HEK293T (cell line): ENCODE data around the gene CACNA1F.

ENCODE experiments used
- CTCF ChIA-PET: fragments of 350-600 bp; formaldehyde crosslinking; extraction: SDS; loops from one replicate; lab custom pipeline; 2021; ENCODE audit warnings: antibody characterized with exemption, inconsistent platforms; lab: Yijun Ruan, JAX
- POLR2A ChIA-PET: fragments of 350-600 bp; formaldehyde crosslinking; extraction: SDS; loops from one replicate; lab custom pipeline; 2020; ENCODE audit warnings: antibody characterized with exemption, inconsistent platforms; lab: Yijun Ruan, JAX
- DNase-seq: peaks from one replicate; pipeline ENCODE4 v3.0.0; 2012; ENCODE audit warnings: mixed read lengths; ENCODE audit errors: extremely low spot score
- ARNT ChIP-seq: fragments of 450-650 bp; IDR thresholded peaks from 2 replicates; pipeline ENCODE4 v1.6.1; 2017; ENCODE audit warnings: mild to moderate bottlenecking
- BHLHE40 ChIP-seq: fragments of 450-650 bp; IDR thresholded peaks from 2 replicates; pipeline ENCODE4 v1.6.1; 2016; ENCODE audit warnings: mild to moderate bottlenecking, moderate library complexity, borderline replicate concordance
- CTBP1 ChIP-seq: fragments of 450-650 bp; IDR thresholded peaks from 2 replicates; pipeline ENCODE4 v1.6.1; 2016; ENCODE audit warnings: borderline replicate concordance
- ELF4 ChIP-seq: fragments of 450-650 bp; IDR thresholded peaks from 2 replicates; pipeline ENCODE4 v1.6.1; 2017; ENCODE audit warnings: antibody characterized with exemption
- FOXA1 ChIP-seq: fragments of 450-650 bp; IDR thresholded peaks from 2 replicates; pipeline ENCODE4 v1.6.1; 2016; ENCODE audit warnings: mild to moderate bottlenecking
- FOXK2 ChIP-seq: fragments of 450-650 bp; IDR thresholded peaks from 2 replicates; pipeline ENCODE4 v1.6.1; 2016; ENCODE audit warnings: mild to moderate bottlenecking
- FOXM1 ChIP-seq: fragments of 450-650 bp; IDR thresholded peaks from 2 replicates; pipeline ENCODE4 v1.6.1; 2017; ENCODE audit warnings: mild to moderate bottlenecking, borderline replicate concordance
- HDGF ChIP-seq: fragments of 450-650 bp; IDR thresholded peaks from 2 replicates; pipeline ENCODE4 v1.6.1; 2017; ENCODE audit warnings: antibody characterized with exemption, borderline replicate concordance
- L3MBTL2 ChIP-seq: fragments of 450-650 bp; conservative IDR thresholded peaks from 2 replicates; pipeline ENCODE4 v1.6.1; 2016; ENCODE audit warnings: mild to moderate bottlenecking
- LEF1 ChIP-seq: fragments of 450-650 bp; IDR thresholded peaks from 2 replicates; pipeline ENCODE4 v1.6.1; 2017; ENCODE audit warnings: mild to moderate bottlenecking, borderline replicate concordance
- NFRKB ChIP-seq: fragments of 450-650 bp; IDR thresholded peaks from 2 replicates; pipeline ENCODE4 v1.6.1; 2016; ENCODE audit warnings: mild to moderate bottlenecking, moderate library complexity
- PKNOX1 ChIP-seq: fragments of 450-650 bp; IDR thresholded peaks from 2 replicates; pipeline ENCODE4 v1.6.1; 2016
- SP1 ChIP-seq: fragments of 450-650 bp; IDR thresholded peaks from 2 replicates; pipeline ENCODE4 v1.6.1; 2017
- SUZ12 ChIP-seq: fragments of 450-650 bp; IDR thresholded peaks from 2 replicates; pipeline ENCODE4 v1.6.1; 2016; ENCODE audit warnings: mild to moderate bottlenecking
- TARDBP ChIP-seq: fragments of 450-650 bp; IDR thresholded peaks from 2 replicates; pipeline ENCODE4 v1.6.1; 2016
- ZNF384 ChIP-seq: fragments of 450-650 bp; IDR thresholded peaks from 2 replicates; pipeline ENCODE4 v1.6.1; 2016

The CACNA1F gene

GRCh38 chrX:49250066-49250465 lies 16.9 kb upstream of the CACNA1F start:
- POLR2A ChIA-PET: interaction anchor here (0.7 kb wide), 1 partner anchor 10 kb away, joined by 3 read pairs; no protein-coding TSS in a partner anchor
- TF ChIP-seq HDGF (no peak), LEF1 (no peak), BHLHE40 (no peak), NFRKB (no peak), ELF4 (no peak), ARNT (no peak), ZNF384 (no peak), FOXA1 (no peak), SUZ12 (no peak), FOXM1 (no peak), FOXK2 (no peak), PKNOX1 (no peak), SP1 (no peak), TARDBP (no peak)
- CTCF ChIA-PET: interaction anchor here (2.3 kb wide), 1 partner anchor 57 kb away, joined by 5 read pairs; no protein-coding TSS in a partner anchor
- DNase-seq: no peak

GRCh38 chrX:49249616-49250015 lies 16.5 kb upstream of the CACNA1F start:
- TF ChIP-seq ELF4: no peak
- TF ChIP-seq PKNOX1: no peak
- TF ChIP-seq FOXA1: no peak
- TF ChIP-seq LEF1: no peak
- no peak for TF ChIP-seq L3MBTL2
- no peak for TF ChIP-seq HDGF
- TF ChIP-seq NFRKB: no peak
- TF ChIP-seq SUZ12: no peak
- TF ChIP-seq SP1: no peak
- TF ChIP-seq TARDBP: no peak
- TF ChIP-seq BHLHE40: no peak
- no peak for TF ChIP-seq FOXM1
- no peak for TF ChIP-seq ARNT
- CTCF ChIA-PET: interaction anchor here (2.3 kb wide), 1 partner anchor 57 kb away, joined by 5 read pairs; no protein-coding TSS in a partner anchor
- POLR2A ChIA-PET: interaction anchor here (0.7 kb wide), 1 partner anchor 11 kb away, joined by 3 read pairs; no protein-coding TSS in a partner anchor
- no peak for DNase-seq

GRCh38 chrX:49249071-49249470 lies 15.9 kb upstream of the CACNA1F start:
- no peak for DNase-seq
- no peak for TF ChIP-seq ZNF384
- TF ChIP-seq SP1: no peak
- no peak for TF ChIP-seq FOXA1
- no peak for TF ChIP-seq ELF4
- no peak for TF ChIP-seq LEF1
- no peak for TF ChIP-seq FOXK2
- TF ChIP-seq ARNT: no peak
- TF ChIP-seq BHLHE40: no peak
- no peak for TF ChIP-seq NFRKB
- TF ChIP-seq CTBP1: no peak
- TF ChIP-seq L3MBTL2: no peak
- no peak for TF ChIP-seq HDGF
- TF ChIP-seq SUZ12: no peak
- no peak for TF ChIP-seq FOXM1
- ChIA-PET POLR2A (no interaction called here), CTCF (interaction anchor here (2.3 kb wide), 1 partner anchor 56 kb away, joined by 5 read pairs; no protein-coding TSS in a partner anchor)

GRCh38 chrX:49247916-49248811 lies 15.0 kb upstream of the CACNA1F start:
- no peak for TF ChIP-seq SP1
- TF ChIP-seq PKNOX1: no peak
- no peak for TF ChIP-seq ELF4
- no peak for TF ChIP-seq BHLHE40
- no peak for TF ChIP-seq LEF1
- no peak for TF ChIP-seq HDGF
- TF ChIP-seq SUZ12: no peak
- TF ChIP-seq FOXK2: no peak
- TF ChIP-seq FOXA1: no peak
- no peak for TF ChIP-seq ZNF384
- no peak for TF ChIP-seq CTBP1
- TF ChIP-seq TARDBP: no peak
- TF ChIP-seq L3MBTL2: no peak
- TF ChIP-seq NFRKB: no peak
- no peak for TF ChIP-seq ARNT
- TF ChIP-seq FOXM1: no peak
- DNase-seq: no peak
- ChIA-PET POLR2A (interaction anchor here (1.2 kb wide), 1 partner anchor 20 kb away, joined by 4 read pairs; no protein-coding TSS in a partner anchor), CTCF (interaction anchor here (1.1 to 2.3 kb wide), 2 partner anchors 10 to 55 kb away, joined by 3 to 5 read pairs; no protein-coding TSS in a partner anchor)

- ChIA-PET CTCF (no interaction called here), POLR2A (interaction anchor here (1.2 kb wide), 1 partner anchor 21 kb away, joined by 4 read pairs; no protein-coding TSS in a partner anchor)
- TF ChIP-seq ZNF384 (no peak), L3MBTL2 (no peak), FOXM1 (no peak), ARNT (no peak)
- DNase-seq: no peak
Observed at GRCh38 chrX:49247346-49247745, 14.2 kb upstream of the CACNA1F start.

- DNase-seq: no peak
- TF ChIP-seq TARDBP (no peak), ARNT (no peak), HDGF (no peak), BHLHE40 (no peak), LEF1 (no peak), ZNF384 (no peak), SP1 (no peak), FOXM1 (no peak), SUZ12 (no peak), FOXA1 (no peak), FOXK2 (no peak), PKNOX1 (no peak), CTBP1 (no peak), L3MBTL2 (no peak), NFRKB (no peak), ELF4 (no peak)
- ChIA-PET CTCF (no interaction called here), POLR2A (no interaction called here)
Observed at GRCh38 chrX:49246541-49246940, 13.4 kb upstream of the CACNA1F start.
